SU-DHL-6 (cell line): Measurements from ENCODE around the gene LAMC3.

ENCODE experiments used
- H2AFZ ChIP-seq: fragments of 200-600 bp; sonication (generic); 2 replicates; pipeline ENCODE4 v1.6.1; 2014; ENCODE audit warnings: low read depth, mild to moderate bottlenecking, moderate library complexity, mixed read lengths, antibody characterized with exemption, low read length; ENCODE audit not compliant: severe bottlenecking
- H3F3A ChIP-seq: fragments of 200-600 bp; shearing (Covaris generic); 2 replicates; pipeline ENCODE4 v1.6.0; 2016; ENCODE audit warnings: antibody characterized with exemption, mild to moderate bottlenecking; ENCODE audit not compliant: insufficient read depth
- H3K27ac ChIP-seq: fragments of 200-600 bp; sonication (generic); 2 replicates; pipeline ENCODE4 v1.5.1; 2016; ENCODE audit warnings: low read depth, mild to moderate bottlenecking, low read length, moderate library complexity, mixed read lengths
- H3K27me3 ChIP-seq: fragments of 200-600 bp; sonication (generic), shearing (Covaris generic); 2 replicates; pipeline ENCODE4 v1.6.0; 2014; ENCODE audit warnings: mild to moderate bottlenecking, low read length
- H3K36me3 ChIP-seq: fragments of 200-600 bp; sonication (generic); 2 replicates; pipeline ENCODE4 v1.6.1; 2014; ENCODE audit warnings: mild to moderate bottlenecking, low read length, mixed read lengths
- H3K4me2 ChIP-seq: fragments of 300-600, 200-600 bp; shearing (Covaris generic), sonication (generic); 2 replicates; pipeline ENCODE4 v1.6.0; 2014; ENCODE audit warnings: low read length, low read depth, mild to moderate bottlenecking; ENCODE audit not compliant: poor library complexity, severe bottlenecking
- H3K4me3 ChIP-seq: fragments of 200-600 bp; sonication (generic); 2 replicates; pipeline ENCODE4 v1.5.1; 2014; ENCODE audit warnings: antibody characterized with exemption, low read length, mild to moderate bottlenecking, mixed read lengths; ENCODE audit not compliant: insufficient read depth, poor library complexity, severe bottlenecking
- H3K79me2 ChIP-seq: fragments of 200-600 bp; sonication (generic); 2 replicates; pipeline ENCODE4 v1.6.1; 2014; ENCODE audit warnings: mild to moderate bottlenecking, low read length, moderate library complexity; ENCODE audit not compliant: insufficient read depth
- H3K9ac ChIP-seq: fragments of 200-600 bp; sonication (generic); 2 replicates; pipeline ENCODE4 v1.7.0; 2014; ENCODE audit warnings: mild to moderate bottlenecking, low read length
- H3K9me2 ChIP-seq: fragments of 200-600 bp; sonication (generic); replicated peaks from 2 replicates; pipeline ENCODE4 v1.6.1; 2014; ENCODE audit warnings: low read length; ENCODE audit not compliant: insufficient read depth
- H3K9me3 ChIP-seq: fragments of 200-600 bp; sonication (generic); 2 replicates; pipeline ENCODE4 v1.6.1; 2014; ENCODE audit warnings: low read length, mixed read lengths; ENCODE audit not compliant: insufficient read depth
- H4K20me1 ChIP-seq: fragments of 200-600 bp; sonication (generic); 2 replicates; pipeline ENCODE4 v1.6.1; 2014; ENCODE audit warnings: low read depth, mild to moderate bottlenecking, antibody characterized with exemption, low read length, moderate library complexity, mixed read lengths
- EZH2phosphoT487 ChIP-seq: fragments of 200-600 bp; sonication (generic), shearing (Covaris generic); conservative IDR thresholded peaks from 2 replicates; pipeline ENCODE4 v1.6.1; 2018; ENCODE audit warnings: mild to moderate bottlenecking, antibody characterized with exemption, low read length, moderate library complexity, mixed read lengths
- TF ChIP-seq, protein P1 (sequence below): fragments of 200-600 bp; sonication (generic); IDR thresholded peaks from one replicate; pipeline ENCODE4 v1.5.1; 2017; ENCODE audit warnings: antibody characterized with exemption, mild to moderate bottlenecking, low read length, moderate library complexity; ENCODE audit not compliant: insufficient read depth, poor library complexity, severe bottlenecking

Gene LAMC3

DNA sequence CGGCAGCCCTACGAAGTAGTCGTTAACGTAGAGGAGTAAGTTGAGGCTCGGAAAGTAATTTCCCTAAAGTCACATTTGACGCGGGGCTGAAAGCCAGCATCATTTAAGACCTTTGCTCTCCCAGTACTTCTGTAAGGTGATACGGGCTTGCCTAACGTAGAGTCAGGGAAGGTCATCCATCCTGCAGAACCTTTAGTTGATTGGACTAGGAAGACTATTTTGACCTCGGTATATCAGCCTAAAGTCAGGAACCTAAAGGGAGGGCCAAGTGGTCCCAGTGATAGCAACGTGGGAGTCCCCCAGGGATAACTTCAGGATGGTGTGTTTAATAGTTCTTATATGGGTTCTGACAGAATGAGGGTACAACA is 117.1 kb downstream of the LAMC3 start:
- Histone ChIP-seq H3F3A (no peaks in the 10 kb centered on the region; the same call in 1 of the 2 replicates), H3K27me3 (no peaks in the 10 kb centered on the region), H2AFZ (peak overlapping the region; percentile 70), H3K79me2 (peaks cover 29% of the 10 kb centered on the region), H4K20me1 (no peaks in the 10 kb centered on the region), H3K9me3 (no peaks in the 10 kb centered on the region), H3K4me3 (peak overlapping the region; percentile 98), H3K27ac (no peak overlapping the region), H3K4me2 (peak overlapping the region; percentile 56), H3K9ac (peak overlapping the region; percentile 99), H3K36me3 (peaks cover 23% of the 10 kb centered on the region; the same call in 1 of the 2 replicates), H3K9me2 (no peaks in the 10 kb centered on the region)
- TF ChIP-seq, protein P1, sequence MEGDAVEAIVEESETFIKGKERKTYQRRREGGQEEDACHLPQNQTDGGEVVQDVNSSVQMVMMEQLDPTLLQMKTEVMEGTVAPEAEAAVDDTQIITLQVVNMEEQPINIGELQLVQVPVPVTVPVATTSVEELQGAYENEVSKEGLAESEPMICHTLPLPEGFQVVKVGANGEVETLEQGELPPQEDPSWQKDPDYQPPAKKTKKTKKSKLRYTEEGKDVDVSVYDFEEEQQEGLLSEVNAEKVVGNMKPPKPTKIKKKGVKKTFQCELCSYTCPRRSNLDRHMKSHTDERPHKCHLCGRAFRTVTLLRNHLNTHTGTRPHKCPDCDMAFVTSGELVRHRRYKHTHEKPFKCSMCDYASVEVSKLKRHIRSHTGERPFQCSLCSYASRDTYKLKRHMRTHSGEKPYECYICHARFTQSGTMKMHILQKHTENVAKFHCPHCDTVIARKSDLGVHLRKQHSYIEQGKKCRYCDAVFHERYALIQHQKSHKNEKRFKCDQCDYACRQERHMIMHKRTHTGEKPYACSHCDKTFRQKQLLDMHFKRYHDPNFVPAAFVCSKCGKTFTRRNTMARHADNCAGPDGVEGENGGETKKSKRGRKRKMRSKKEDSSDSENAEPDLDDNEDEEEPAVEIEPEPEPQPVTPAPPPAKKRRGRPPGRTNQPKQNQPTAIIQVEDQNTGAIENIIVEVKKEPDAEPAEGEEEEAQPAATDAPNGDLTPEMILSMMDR, result no peak
- TF ChIP-seq EZH2phosphoT487, result no peak

DNA sequence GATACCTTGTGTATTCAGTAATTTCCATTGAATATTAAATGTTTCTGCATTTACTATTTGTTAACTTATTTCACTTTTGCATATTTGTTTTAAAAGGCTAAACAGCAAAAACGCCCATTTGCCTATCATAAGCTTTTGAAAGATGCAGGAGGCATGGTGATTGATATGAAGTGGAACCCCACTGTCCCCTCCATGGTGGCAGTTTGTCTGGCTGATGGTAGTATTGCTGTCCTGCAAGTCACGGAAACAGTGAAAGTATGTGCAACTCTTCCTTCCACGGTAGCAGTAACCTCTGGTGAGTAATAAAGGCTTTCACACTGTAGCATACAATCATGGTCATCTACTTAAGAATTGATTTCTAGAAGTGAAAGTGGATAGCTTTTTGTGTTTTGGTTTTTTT is 120.2 kb downstream of the LAMC3 start:
- Histone ChIP-seq H3K9me3 (no peaks in the 10 kb centered on the region), H3K27me3 (no peaks in the 10 kb centered on the region), H2AFZ (no peak overlapping the region), H3K9ac (no peak overlapping the region), H3K4me2 (no peak overlapping the region), H3K36me3 (peaks cover 40% of the 10 kb centered on the region; the same call in 1 of the 2 replicates), H3K27ac (no peak overlapping the region), H4K20me1 (no peaks in the 10 kb centered on the region), H3F3A (no peaks in the 10 kb centered on the region; the same call in 1 of the 2 replicates), H3K79me2 (peaks cover 29% of the 10 kb centered on the region), H3K9me2 (no peaks in the 10 kb centered on the region), H3K4me3 (no peak overlapping the region)
- no peak for TF ChIP-seq EZH2phosphoT487
- TF ChIP-seq, protein P1, result no peak

DNA sequence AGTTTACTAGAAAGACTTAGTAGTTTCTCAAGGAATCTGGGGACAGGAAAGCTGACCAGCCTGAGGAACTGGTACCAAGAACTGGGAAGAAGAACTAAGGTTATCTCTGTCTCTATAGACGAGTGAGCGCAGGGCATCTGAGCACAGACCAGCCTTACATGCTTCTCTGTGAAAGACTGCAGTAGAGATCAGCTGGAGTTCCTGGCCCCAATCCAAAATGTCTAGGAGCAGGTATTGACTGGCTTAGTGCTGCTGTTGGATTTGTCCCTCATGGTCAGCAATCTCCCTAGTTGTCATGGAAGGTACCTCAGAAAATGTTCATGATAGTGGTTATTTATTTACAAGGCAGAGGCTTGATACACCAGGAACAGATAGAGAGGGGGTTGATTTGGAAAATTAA is 129.7 kb downstream of the LAMC3 start:
- no peak overlapping the region for H3K9ac ChIP-seq
- H3K27me3 ChIP-seq, result no peaks in the 10 kb centered on the region
- no peak overlapping the region for H3K4me2 ChIP-seq
- H3K27ac ChIP-seq, result no peak overlapping the region
- no peak overlapping the region for H2AFZ ChIP-seq
- H3K79me2 ChIP-seq, result no peaks in the 10 kb centered on the region
- H3F3A ChIP-seq, result no peaks in the 10 kb centered on the region
- H4K20me1 ChIP-seq, result no peaks in the 10 kb centered on the region
- H3K9me2 ChIP-seq, result no peaks in the 10 kb centered on the region
- H3K36me3 ChIP-seq, result peaks cover 29% of the 10 kb centered on the region; the same call in 1 of the 2 replicates
- H3K9me3 ChIP-seq, result no peaks in the 10 kb centered on the region
- TF ChIP-seq, protein P1, result no peak
- TF ChIP-seq EZH2phosphoT487, result no peak
- no peak overlapping the region for H3K4me3 ChIP-seq

DNA sequence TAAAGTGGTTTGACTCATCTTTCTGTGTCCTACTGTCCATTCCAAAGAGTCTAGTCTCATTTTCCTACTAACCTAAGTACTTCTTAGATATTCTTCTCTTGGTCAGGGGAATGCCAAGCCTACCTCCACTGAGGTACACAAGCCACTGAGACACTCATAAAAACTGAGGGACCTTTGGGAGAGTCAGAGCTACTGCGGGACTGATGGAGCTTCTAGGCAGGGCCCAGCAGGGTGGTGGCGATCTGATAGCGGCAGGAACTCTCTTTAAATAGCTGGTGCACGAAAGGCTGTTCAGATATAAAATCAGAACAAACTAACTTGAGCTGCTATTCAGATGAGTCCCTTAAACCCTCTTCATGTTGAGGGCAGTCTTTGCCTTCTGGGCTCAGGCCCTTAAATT is 131.1 kb downstream of the LAMC3 start:
- no peak overlapping the region for H3K27ac ChIP-seq
- H3K9me3 ChIP-seq, result no peaks in the 10 kb centered on the region
- no peak for TF ChIP-seq EZH2phosphoT487
- TF ChIP-seq, protein P1, result no peak
- no peak overlapping the region for H3K4me2 ChIP-seq
- H4K20me1 ChIP-seq, result no peaks in the 10 kb centered on the region
- H3F3A ChIP-seq, result no peaks in the 10 kb centered on the region
- H3K36me3 ChIP-seq, result peaks cover 28% of the 10 kb centered on the region; the same call in 1 of the 2 replicates
- no peaks in the 10 kb centered on the region for H3K27me3 ChIP-seq
- H3K9me2 ChIP-seq, result no peaks in the 10 kb centered on the region
- H2AFZ ChIP-seq, result no peak overlapping the region
- H3K9ac ChIP-seq, result no peak overlapping the region
- no peaks in the 10 kb centered on the region for H3K79me2 ChIP-seq
- H3K4me3 ChIP-seq, result no peak overlapping the region
